ENCODE results near the gene ALAS1. TPM values are rescaled to one million over a fixed set of nuclear protein-coding genes. Genes with fewer than 3 reads are reported as not detected.

ALAS1 gene
- total RNA-seq, 1 experiment from 2014 or later, result 89.4 TPM

DNA sequence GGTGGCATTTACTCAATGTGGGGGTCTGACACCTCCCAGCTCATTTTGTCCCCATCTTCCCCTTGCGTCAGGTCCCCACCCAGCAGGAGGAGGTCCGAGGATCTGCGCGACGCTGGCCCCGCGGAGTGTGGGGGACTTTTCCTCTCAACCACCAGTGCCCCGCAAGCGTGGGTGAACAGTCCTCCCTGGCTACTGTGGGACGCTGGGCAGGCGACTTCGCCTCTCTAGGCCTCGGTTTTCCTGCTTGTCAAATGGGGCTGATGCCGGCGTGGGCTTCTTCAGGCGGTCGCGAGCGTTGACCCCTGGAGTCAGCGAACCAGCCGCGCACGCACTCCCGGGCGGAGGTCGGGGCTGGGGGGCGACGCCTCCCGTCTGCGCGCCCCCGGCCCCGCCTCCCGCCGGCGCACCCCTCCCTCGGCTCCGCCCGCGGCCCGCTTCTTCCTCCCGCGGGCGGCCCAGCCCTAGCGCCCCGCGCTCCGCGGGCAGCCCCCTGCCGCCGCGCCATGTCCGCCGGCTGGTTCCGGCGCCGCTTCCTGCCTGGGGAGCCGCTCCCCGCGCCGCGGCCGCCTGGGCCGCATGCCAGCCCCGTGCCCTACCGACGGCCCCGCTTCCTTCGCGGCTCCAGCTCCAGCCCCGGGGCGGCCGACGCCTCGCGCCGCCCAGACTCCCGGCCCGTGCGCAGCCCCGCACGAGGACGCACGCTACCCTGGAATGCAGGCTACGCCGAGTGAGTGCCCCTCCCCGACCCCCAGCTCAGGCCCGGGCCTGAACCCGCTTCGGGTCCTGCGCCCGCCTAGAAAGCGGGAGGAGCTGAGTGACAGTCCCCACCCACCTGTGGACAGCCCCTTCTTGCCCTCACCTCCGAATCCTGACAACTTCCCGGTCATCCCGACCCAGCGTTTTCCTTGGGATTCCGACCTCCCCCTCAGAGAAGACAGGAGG lies 47.6 kb downstream of the ALAS1 start, which contains the start of gene PPM1M:
TSS of gene PPM1M (plus strand) at position 438 of the 942 bp plus-strand sequence. CDS start at position 504, 66 bp downstream.
- DNase-seq (ENCODE audit: low read depth, low spot score) (no peak), ATAC-seq (peak; percentile 83)
- ChIA-PET POLR2A (no interaction called here), CTCF (no interaction called here)
- H3K27ac ChIP-seq (ENCODE audit: low read length), result peak within 1 kb of the TSS; percentile 65
- peak within 1 kb of the TSS; percentile 52 to 65 for H3K4me3 ChIP-seq (ENCODE audit: low read depth in 2 of 2, low read length in 2 of 2)
- BruUV-seq (replicated peaks), result no TSS peak
- H3K9me3 ChIP-seq (ENCODE audit: control insufficient read depth, insufficient read depth, low read depth, low read length), result no peaks in the 10 kb centered on the region
- TF ChIP-seq REST (IDR thresholded peaks at IDR 0.05; ENCODE audit: insufficient read depth in 1 of 2, low read depth in 2 of 2, low read length in 1 of 2), result no peak
- peak; percentile 36; the same call in 1 of the 2 replicates for TF ChIP-seq SIN3A (IDR thresholded peaks at IDR 0.05; ENCODE audit: borderline replicate concordance, insufficient read depth, low read depth, low read length)
- intact Hi-C loops (cut with micrococcal nuclease; ENCODE audit: unreplicated experiment) (no loop called here), in situ Hi-C loops (cut with HindIII; ENCODE audit: low pct_unique_long_range_greater_than_20kb, low sequenced_read_pairs) (no loop called here)
- no peaks in the 10 kb centered on the region for H3K27me3 ChIP-seq (ENCODE audit: control insufficient read depth, insufficient read depth, low read length)
- no peaks in the 10 kb centered on the region for H3K36me3 ChIP-seq (ENCODE audit: control insufficient read depth, insufficient read depth, low read length)
- peaks cover 3% of the 10 kb centered on the region for H3K4me1 ChIP-seq (ENCODE audit: control insufficient read depth, insufficient read depth, low read length)

- no peaks in the 10 kb centered on the region; the same call in none of the 2 replicates for H3K4me1 ChIP-seq (ENCODE audit: control insufficient read depth, insufficient read depth, low read length)
- peak overlapping the region; percentile 52 to 65 for H3K4me3 ChIP-seq (ENCODE audit: low read depth in 2 of 2, low read length in 2 of 2)
- no TSS peak for BruUV-seq (replicated peaks)
- TF ChIP-seq SIN3A (IDR thresholded peaks at IDR 0.05; ENCODE audit: borderline replicate concordance, insufficient read depth, low read depth, low read length) (no peak), REST (IDR thresholded peaks at IDR 0.05; ENCODE audit: insufficient read depth in 1 of 2, low read depth in 2 of 2, low read length in 1 of 2) (no peak), TCF7L2 (IDR thresholded peaks at IDR 0.05; ENCODE audit: low read depth, low read length) (no peak), POLR2AphosphoS5 (IDR thresholded peaks at IDR 0.05; ENCODE audit: low read depth, low read length) (no peak)
- TF ChIP-seq, protein P1, sequence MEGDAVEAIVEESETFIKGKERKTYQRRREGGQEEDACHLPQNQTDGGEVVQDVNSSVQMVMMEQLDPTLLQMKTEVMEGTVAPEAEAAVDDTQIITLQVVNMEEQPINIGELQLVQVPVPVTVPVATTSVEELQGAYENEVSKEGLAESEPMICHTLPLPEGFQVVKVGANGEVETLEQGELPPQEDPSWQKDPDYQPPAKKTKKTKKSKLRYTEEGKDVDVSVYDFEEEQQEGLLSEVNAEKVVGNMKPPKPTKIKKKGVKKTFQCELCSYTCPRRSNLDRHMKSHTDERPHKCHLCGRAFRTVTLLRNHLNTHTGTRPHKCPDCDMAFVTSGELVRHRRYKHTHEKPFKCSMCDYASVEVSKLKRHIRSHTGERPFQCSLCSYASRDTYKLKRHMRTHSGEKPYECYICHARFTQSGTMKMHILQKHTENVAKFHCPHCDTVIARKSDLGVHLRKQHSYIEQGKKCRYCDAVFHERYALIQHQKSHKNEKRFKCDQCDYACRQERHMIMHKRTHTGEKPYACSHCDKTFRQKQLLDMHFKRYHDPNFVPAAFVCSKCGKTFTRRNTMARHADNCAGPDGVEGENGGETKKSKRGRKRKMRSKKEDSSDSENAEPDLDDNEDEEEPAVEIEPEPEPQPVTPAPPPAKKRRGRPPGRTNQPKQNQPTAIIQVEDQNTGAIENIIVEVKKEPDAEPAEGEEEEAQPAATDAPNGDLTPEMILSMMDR (IDR thresholded peaks at IDR 0.05), result no peak
- in situ Hi-C loops (cut with HindIII; ENCODE audit: low pct_unique_long_range_greater_than_20kb, low sequenced_read_pairs), result no loop called here
- ATAC-seq (peak; percentile 28), DNase-seq (ENCODE audit: low read depth, low spot score) (no peak)
- intact Hi-C loops (cut with micrococcal nuclease; ENCODE audit: unreplicated experiment), result no loop called here
- H3K27me3 ChIP-seq (ENCODE audit: control insufficient read depth, insufficient read depth, low read length), result no peaks in the 10 kb centered on the region
- H3K9me3 ChIP-seq (ENCODE audit: control insufficient read depth, insufficient read depth, low read depth, low read length), result no peaks in the 10 kb centered on the region
- POLR2A ChIA-PET, result interaction anchor here (0.5 kb wide), 1 partner anchor 27 kb away, joined by 3 read pairs; no protein-coding TSS in a partner anchor
- CTCF ChIA-PET, result no interaction called here
- no peaks in the 10 kb centered on the region for H3K36me3 ChIP-seq (ENCODE audit: control insufficient read depth, insufficient read depth, low read length)
- H3K27ac ChIP-seq (ENCODE audit: low read length), result peak overlapping the region; percentile 65
These were observed 48.3 kb downstream of the ALAS1 start for GRCh38 chr3:52246264-52246620.
